Hair follicular keratinocyte (primary cell): ENCODE data around the gene CSDE1. TPM values are rescaled to one million over a fixed set of nuclear protein-coding genes. Genes with fewer than 3 reads are reported as not detected.

Experiments used
- total RNA-seq: library from RNA; depleted of rRNA; stranded (reverse); fragments of >200 nt; gene quantifications from 2 replicates; pipeline ENCODE4 v1.2.3, GENCODE V29; 2015

The CSDE1 gene
- total RNA-seq, result 311 and 386 TPM in 2 replicates

DNA sequence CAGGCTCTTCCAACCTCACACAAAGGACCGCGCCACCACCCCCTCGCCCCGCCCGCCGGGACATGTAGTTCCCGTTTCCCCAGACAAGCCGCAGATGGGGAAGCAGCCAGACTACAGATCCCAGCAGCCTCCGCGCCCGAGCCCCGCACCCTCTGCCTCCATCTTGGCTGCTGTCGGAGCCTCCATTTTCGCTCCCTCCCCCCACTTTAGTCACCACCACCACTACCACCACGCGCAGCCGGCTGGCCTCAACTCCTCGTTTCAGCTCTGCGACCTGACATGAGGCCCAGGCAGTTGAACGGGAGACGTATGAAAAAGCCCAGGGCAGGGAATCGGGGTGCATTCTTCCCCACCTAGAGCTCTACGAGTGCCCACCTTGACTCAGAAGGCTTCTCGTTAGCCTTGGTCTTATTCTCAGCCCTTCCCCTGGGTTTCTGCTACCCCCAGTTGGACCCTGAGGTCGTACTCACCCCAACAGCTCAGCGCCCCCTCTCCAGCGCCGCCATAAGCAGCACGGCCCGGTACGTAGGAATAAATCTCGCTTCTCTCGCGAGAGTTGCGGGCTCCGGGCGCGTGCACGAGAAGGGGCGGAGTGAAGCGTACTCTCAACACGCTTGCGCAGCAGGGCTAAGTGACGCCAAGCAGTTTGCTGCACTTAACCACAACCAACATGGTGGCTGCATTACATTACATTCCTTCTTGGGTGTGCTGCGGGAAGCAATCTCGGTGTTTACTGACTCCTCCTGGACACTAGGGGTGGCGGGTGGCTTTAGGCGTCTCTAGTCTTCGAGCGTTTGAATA lies at the start of gene CSDE1:
CSDE1 (minus strand) TSS at position 530 of the 801 bp plus-strand sequence. CDS start 18,094 bp downstream, outside the sequence.

DNA sequence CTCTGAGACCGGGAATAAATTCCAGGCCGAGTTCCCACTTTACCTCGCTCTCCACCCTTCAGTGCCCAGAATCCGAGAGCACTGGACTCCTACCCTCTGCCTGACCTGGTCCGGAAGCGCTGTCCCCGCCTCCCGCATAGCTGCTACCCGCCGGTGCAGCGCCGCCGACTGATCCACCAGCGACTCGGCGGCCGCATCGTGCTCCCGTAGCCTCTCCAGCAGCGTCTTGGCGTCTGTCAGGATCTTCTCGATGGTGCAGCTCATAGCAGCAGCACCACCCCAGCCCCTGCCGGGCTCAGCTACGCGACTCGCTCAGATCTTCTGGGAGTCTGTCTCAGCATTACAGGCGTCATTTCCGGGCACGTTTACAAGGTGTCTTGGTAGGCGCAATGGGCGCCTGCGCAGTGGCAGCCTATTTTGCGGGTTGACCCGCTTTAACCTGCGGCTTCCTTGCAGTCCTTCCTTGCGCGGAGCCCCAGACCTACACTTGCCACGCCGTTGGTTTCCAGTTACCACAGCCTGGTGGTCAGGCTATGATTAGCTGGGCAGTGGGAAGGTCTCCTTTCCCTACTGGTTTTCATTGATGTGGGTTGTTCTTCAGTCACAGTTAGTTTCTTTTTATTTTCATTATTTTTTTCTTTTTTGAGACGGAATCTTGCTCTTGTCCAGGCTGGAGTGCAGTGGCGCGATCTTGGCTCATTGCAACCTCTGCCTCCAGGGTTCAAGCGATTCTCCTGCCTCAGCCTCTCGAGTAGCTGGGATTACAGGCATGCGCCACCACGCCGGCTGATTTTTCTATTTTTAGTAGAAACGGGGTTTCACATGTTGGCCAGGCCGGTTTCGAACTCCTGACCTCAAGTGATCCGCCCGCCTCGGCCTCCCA lies 22.8 kb upstream of the CSDE1 start, which contains the start of gene SIKE1:
SIKE1 (minus strand) TSS at position 342 of the 883 bp plus-strand sequence; CDS start at position 264, 78 bp downstream.

DNA sequence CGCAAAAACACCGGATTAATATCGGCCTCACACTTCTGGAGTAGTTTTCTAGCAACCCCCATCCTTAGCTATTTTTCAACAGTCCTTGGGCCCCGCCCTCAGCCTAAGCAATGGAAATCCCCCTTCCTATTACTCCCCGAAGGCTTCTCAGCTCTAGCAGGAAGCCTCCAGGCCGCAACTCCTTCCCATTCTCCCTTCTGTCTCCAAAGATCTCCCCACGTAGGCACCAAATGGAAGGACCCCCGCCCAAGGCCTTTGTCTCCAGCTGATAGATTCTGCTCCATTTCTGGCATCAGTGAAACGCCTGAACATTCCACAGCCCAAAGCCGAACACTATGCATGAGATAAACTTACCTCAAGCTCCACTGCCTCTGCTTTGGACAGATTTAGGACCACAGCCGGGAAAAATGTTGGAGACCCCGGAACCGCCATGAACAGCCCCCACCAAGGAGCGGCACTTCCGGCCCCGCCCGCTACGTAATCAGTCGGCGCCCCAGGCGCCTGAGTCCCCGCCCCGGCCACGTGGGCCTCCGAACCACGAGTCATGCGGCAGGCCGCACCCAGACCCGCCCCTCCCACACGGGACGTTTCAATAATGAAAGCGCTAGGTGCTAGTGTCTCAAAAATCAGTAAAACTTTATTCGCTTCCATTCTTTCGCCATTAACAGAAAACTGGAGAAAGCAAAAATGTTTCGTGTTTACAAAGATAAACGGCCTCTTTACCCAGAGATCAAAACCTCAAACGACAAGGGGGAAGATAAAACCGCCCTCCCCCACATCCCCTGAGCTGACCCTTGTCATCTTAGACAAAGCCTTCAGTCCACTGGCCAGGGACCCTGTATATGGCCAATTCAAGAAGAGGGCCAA lies 41.2 kb downstream of the CSDE1 start, which contains the start of gene NRAS:
NRAS (minus strand) TSS at position 468 of the 867 bp plus-strand sequence. CDS start 611 bp downstream, outside the sequence.

DNA sequence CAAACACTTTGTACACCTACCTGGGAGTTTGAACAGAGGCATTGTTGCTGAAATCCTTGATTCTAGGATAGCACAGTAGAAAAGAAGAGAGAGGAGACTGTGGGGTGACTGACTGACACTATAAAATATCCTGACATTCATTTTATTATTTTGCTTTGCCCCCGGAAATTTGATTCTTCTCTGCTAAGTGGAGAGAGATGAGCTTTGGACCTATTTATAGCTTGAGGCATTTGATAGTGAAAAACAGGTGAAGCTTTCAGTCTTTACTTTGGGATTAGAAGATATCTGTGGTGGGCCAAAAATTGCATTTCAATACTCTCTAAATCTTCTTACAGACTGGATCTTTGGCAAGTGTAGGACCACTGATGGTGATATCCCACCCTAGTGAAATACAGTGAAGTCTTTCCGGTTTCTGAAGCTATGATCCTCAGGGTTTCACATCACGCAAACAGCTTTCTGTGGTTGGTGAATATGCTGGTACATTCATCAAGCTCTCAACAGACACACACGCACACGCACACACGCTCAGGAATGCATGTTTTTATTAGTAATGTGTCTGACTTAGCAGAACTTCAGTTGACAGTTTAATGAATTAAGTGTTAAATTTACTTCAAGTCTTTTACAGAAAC lies 62.2 kb downstream of the CSDE1 start, which contains the start of gene AMPD1:
AMPD1 (minus strand) TSS at position 117 of the 629 bp plus-strand sequence; CDS start at position 42, 75 bp downstream.

DNA sequence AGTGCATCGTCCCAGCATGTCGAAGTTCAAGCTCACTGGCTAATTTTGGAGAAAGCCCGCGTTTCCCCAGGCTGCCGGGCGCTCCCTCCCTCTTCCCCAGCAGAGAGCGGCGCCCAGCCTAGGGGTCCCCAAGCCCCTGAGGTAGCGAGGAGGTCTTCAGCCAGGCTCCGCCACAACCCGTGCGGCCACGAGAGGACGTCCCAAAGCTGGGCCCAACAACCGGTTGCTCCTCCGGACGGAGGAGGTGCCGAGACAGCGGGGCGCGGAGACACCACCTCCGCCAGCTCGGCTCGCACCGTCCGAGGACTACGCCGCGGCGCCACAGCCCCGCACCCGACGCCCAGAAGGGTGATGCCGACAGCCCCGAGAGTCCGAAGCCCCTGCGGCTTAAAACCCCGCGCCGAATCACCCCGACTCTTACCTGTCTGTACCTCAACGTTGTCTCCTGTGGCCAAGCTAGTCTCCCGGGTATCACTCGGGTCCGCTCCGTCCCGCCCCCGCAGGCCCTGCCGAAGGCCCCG lies 88.2 kb downstream of the CSDE1 start, which contains the start of gene DENND2C:
DENND2C (minus strand) TSS at position 488 of the 521 bp plus-strand sequence. CDS start 44,065 bp downstream, outside the sequence.

Other genes starting within 250 kb of the CSDE1 start
- gene TRIM33, start 246.8 kb downstream of the CSDE1 start, total RNA-seq, result 12.4 and 12.5 TPM in 2 replicates
- 35.8 and 44.3 TPM in 2 replicates for gene BCAS2, start 176.4 kb downstream of the CSDE1 start, total RNA-seq
- gene DENND2C, start 87.9 kb downstream of the CSDE1 start, total RNA-seq, result 6.2 and 9.2 TPM in 2 replicates
- not detected in 2 replicates for gene AMPD1, start 62.4 kb downstream of the CSDE1 start, total RNA-seq
- 54.1 and 58.5 TPM in 2 replicates for gene NRAS, start 41.2 kb downstream of the CSDE1 start, total RNA-seq
- gene SIKE1, start 22.7 kb upstream of the CSDE1 start, total RNA-seq, result 38.7 and 75.5 TPM in 2 replicates
- under 0.01 TPM in 1 of 2 replicates, not detected in the other for gene SYCP1, start 96.9 kb upstream of the CSDE1 start, total RNA-seq